Measurements from ENCODE around the gene KIF20B. TPM values are rescaled to one million over a fixed set of nuclear protein-coding genes. Genes with fewer than 3 reads are reported as not detected.

KIF20B gene
- total RNA-seq, 4 donors from 2014 or later: 1.4 to 2.1 (median 1.8) TPM

DNA sequence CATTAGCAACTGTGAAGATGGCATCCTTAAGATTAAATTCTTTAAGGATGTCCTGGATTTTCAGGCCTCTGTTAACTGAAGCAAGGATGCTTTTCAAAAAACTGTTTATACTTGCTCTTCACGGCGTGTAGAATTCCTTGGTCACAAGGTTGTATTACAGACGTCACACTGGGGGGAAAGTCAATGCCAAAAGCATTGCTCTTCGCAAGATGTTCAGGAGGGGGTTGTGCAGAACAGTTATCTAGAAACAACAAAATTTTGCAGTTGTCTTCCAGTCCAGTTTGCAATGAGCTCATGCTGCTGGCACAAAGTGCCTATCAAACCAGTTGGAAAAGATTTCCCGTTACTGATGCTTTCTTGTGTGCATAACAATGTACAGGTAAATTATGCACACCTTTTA, 8.2 kb upstream of the KIF20B start:
- DNase-seq (ENCODE audit: extremely low spot score): no peak
- no peak for TF ChIP-seq POLR2A (IDR thresholded peaks at IDR 0.05; ENCODE audit: low read depth)
- TF ChIP-seq EP300 (IDR thresholded peaks at IDR 0.05): no peak
- TF ChIP-seq, protein P1, sequence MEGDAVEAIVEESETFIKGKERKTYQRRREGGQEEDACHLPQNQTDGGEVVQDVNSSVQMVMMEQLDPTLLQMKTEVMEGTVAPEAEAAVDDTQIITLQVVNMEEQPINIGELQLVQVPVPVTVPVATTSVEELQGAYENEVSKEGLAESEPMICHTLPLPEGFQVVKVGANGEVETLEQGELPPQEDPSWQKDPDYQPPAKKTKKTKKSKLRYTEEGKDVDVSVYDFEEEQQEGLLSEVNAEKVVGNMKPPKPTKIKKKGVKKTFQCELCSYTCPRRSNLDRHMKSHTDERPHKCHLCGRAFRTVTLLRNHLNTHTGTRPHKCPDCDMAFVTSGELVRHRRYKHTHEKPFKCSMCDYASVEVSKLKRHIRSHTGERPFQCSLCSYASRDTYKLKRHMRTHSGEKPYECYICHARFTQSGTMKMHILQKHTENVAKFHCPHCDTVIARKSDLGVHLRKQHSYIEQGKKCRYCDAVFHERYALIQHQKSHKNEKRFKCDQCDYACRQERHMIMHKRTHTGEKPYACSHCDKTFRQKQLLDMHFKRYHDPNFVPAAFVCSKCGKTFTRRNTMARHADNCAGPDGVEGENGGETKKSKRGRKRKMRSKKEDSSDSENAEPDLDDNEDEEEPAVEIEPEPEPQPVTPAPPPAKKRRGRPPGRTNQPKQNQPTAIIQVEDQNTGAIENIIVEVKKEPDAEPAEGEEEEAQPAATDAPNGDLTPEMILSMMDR (IDR thresholded peaks at IDR 0.05): no peak
- TF ChIP-seq POLR2AphosphoS5 (IDR thresholded peaks at IDR 0.05): no peak
- Histone ChIP-seq H3K4me1 (no peaks in the 10 kb centered on the region), H3K27ac (replicated peaks in 1 of 4) (no peak overlapping the region), H3K4me3 (no peak overlapping the region), H3K36me3 (no peaks in the 10 kb centered on the region), H3K9me3 (no peaks in the 10 kb centered on the region), H3K27me3 (no peaks in the 10 kb centered on the region)
- intact Hi-C loops (cut with DNase I): no loop called here
- 87% methylated on average over 5 of the region's 5 CpGs for WGBS

DNA sequence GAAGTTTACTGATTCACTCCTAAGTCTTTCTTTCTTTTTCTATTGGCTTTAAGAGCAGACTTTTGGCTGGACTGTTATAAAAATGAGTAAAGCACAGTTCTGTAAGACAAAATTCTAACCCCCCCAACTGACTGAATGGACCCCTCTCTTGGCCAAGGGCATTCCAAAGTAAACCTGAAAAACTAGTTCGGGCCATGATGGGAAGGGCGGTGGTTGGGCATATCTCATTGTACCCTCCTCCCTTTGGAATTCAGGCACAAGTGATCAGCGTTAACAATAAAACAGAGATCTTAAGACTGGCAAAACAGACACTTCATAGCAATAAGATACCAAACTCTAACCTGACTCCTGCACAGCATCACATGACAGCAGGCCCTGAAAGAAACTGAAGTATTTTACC, 6.1 kb upstream of the KIF20B start:
- H3K4me3 ChIP-seq: no peak overlapping the region
- intact Hi-C loops (cut with DNase I): no loop called here
- DNase-seq (ENCODE audit: extremely low spot score): no peak
- 96% methylated on average over 3 of the region's 3 CpGs for WGBS
- TF ChIP-seq POLR2A (IDR thresholded peaks at IDR 0.05; ENCODE audit: low read depth) (no peak), EP300 (IDR thresholded peaks at IDR 0.05) (no peak)
- H3K27ac ChIP-seq (replicated peaks in 1 of 4): no peak overlapping the region
- peaks cover 0 to 4% (median under 1%) of the 10 kb centered on the region in 4 donors for H3K4me1 ChIP-seq
- no peaks in the 10 kb centered on the region for H3K27me3 ChIP-seq
- H3K36me3 ChIP-seq: no peaks in the 10 kb centered on the region
- H3K9me3 ChIP-seq: no peaks in the 10 kb centered on the region

GRCh38 chr10:89697946-89698345, 3.4 kb upstream of the KIF20B start:
- Histone ChIP-seq H3K36me3 (no peaks in the 10 kb centered on the region), H3K4me1 (peaks cover 10 to 23% (median 14%) of the 10 kb centered on the region in 4 donors), H3K9me3 (no peaks in the 10 kb centered on the region), H3K4me3 (no peak overlapping the region), H3K27me3 (no peaks in the 10 kb centered on the region), H3K27ac (replicated peaks in 1 of 4) (no peak overlapping the region)
- 81% methylated on average over 3 of the region's 3 CpGs for WGBS
- TF ChIP-seq POLR2A (IDR thresholded peaks at IDR 0.05; ENCODE audit: low read depth) (no peak), EP300 (IDR thresholded peaks at IDR 0.05) (no peak), POLR2AphosphoS5 (IDR thresholded peaks at IDR 0.05) (no peak)
- TF ChIP-seq, protein P1 (IDR thresholded peaks at IDR 0.05): no peak
- intact Hi-C loops (cut with DNase I): no loop called here
- DNase-seq (ENCODE audit: extremely low spot score): no peak

- intact Hi-C loops (cut with DNase I): loop anchor here (2.0 to 5.0 kb wide), 2 partner anchors 57 to 267 kb away; no protein-coding TSS in a partner anchor
These were observed 1.8 kb upstream of the KIF20B start for GRCh38 chr10:89699581-89700064.

DNA sequence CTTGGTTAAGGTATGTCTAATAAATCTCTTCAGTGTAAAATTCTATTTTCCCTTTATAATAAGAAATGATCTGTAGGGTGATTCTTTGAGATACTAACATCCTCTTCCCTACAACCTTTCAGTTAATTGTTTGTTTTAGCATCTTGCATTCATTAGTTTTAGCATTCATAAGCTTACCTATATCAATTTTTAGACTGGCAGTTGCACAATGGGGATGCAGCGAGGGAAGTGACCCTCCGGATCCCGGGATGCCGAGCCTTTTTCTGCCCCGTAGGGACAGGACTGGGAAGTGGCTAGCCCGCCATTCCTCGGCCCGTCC, 508 bp upstream of the KIF20B start:
- peaks cover 10 to 23% (median 14%) of the 10 kb centered on the region in 4 donors for H3K4me1 ChIP-seq
- WGBS: 0% methylated on average over 5 of the region's 8 CpGs
- intact Hi-C loops (cut with DNase I): loop anchor here (2.0 to 5.0 kb wide), 2 partner anchors 58 to 269 kb away; no protein-coding TSS in a partner anchor

More at GRCh38 chr10:89699581-89700064, 1.8 kb upstream of the KIF20B start:
- 100% methylated on average over 2 of the region's 2 CpGs for WGBS
- Histone ChIP-seq H3K4me3 (no peak overlapping the region), H3K4me1 (peaks cover 10 to 23% (median 14%) of the 10 kb centered on the region in 4 donors), H3K36me3 (no peaks in the 10 kb centered on the region), H3K27me3 (no peaks in the 10 kb centered on the region), H3K27ac (replicated peaks in 1 of 4) (no peak overlapping the region), H3K9me3 (no peaks in the 10 kb centered on the region)
- DNase-seq (ENCODE audit: extremely low spot score): no peak
- TF ChIP-seq EP300 (IDR thresholded peaks at IDR 0.05): no peak
- TF ChIP-seq POLR2A (IDR thresholded peaks at IDR 0.05; ENCODE audit: low read depth): no peak
- no peak for TF ChIP-seq POLR2AphosphoS5 (IDR thresholded peaks at IDR 0.05)
- TF ChIP-seq, protein P1 (IDR thresholded peaks at IDR 0.05): no peak

More for the DNA sequence above, 508 bp upstream of the KIF20B start:
- Histone ChIP-seq H3K27me3 (no peaks in the 10 kb centered on the region), H3K36me3 (no peaks in the 10 kb centered on the region), H3K9me3 (no peaks in the 10 kb centered on the region), H3K27ac (replicated peaks in 1 of 4) (peak overlapping the region; percentile 73 to 89 (median 82)), H3K4me3 (peak overlapping the region; percentile 64 to 67 (median 66))
- TF ChIP-seq POLR2A (IDR thresholded peaks at IDR 0.05; ENCODE audit: low read depth): no peak
- no peak for TF ChIP-seq EP300 (IDR thresholded peaks at IDR 0.05)
- TF ChIP-seq, protein P1 (IDR thresholded peaks at IDR 0.05): no peak
- no peak for TF ChIP-seq POLR2AphosphoS5 (IDR thresholded peaks at IDR 0.05)
- no peak for DNase-seq (ENCODE audit: extremely low spot score)
